Measurements from ENCODE around the gene DDB1.

The DDB1 gene

DNA sequence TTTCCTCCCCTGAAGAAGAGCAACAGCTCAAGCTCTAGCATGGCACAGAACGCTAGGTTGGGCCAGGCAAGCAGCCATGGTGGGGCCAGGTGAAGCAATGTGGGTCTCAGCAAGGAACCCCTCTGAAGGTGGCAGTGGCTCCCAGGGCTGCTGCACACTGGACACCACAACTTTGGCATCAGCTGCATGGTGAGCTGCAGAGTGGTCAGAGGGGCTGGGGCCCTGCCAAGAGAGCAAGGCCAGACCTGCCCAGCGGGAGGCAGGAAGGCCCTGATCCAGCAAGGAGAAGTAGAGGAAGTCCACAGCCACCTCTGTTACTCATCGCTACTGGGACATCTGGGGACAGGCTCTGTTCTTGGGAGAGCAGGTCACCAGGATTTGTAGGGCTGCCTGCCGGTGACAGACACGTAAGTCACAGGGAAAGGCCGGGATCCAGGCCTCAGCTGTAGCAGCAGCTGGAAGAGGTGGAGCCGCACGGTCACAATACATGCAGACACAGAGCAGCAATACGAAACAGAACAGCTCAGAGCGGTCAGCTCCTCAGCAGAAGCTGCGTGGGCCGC lies 16.4 kb upstream of the DDB1 start:
- TF ChIP-seq CTCF (IDR thresholded peaks at IDR 0.05; ENCODE audit: insufficient read depth, low read length, missing control alignments) = no peak
- CTCF ChIA-PET = interaction anchor here (4.0 to 27.5 kb wide), 2 partner anchors 13 to 36 kb away, joined by 35 to 352 read pairs; partner anchors contain the start of genes DDB1 and TKFC
- no peak for DNase-seq (ENCODE audit: low read depth, low spot score)
- POLR2A ChIA-PET = interaction anchor here (4.5 kb wide), 1 partner anchor 12 kb away, joined by 33 read pairs; the partner anchor contains the start of genes CYB561A3 and TMEM138
- no peak overlapping the region for H3K4me3 ChIP-seq (ENCODE audit: low read depth, low read length)

- no peak for TF ChIP-seq CTCF (IDR thresholded peaks at IDR 0.05; ENCODE audit: insufficient read depth, low read length, missing control alignments)
- no peak overlapping the region for H3K4me3 ChIP-seq (ENCODE audit: low read depth, low read length)
- CTCF ChIA-PET = interaction anchor here (1.0 to 27.5 kb wide), 3 partner anchors 11 to 38 kb away, joined by 3 to 352 read pairs (median 35); partner anchors contain the start of genes DDB1 and TKFC
- POLR2A ChIA-PET = interaction anchor here (4.5 kb wide), 1 partner anchor 14 kb away, joined by 33 read pairs; the partner anchor contains the start of genes CYB561A3 and TMEM138
- DNase-seq (ENCODE audit: low read depth, low spot score) = no peak
Measured at GRCh38 chr11:61347916-61348461, 15.1 kb upstream of the DDB1 start.

- no peak for TF ChIP-seq CTCF (IDR thresholded peaks at IDR 0.05; ENCODE audit: insufficient read depth, low read length, missing control alignments)
- POLR2A ChIA-PET = interaction anchor here (4.5 kb wide), 1 partner anchor 15 kb away, joined by 33 read pairs; the partner anchor contains the start of genes CYB561A3 and TMEM138
- H3K4me3 ChIP-seq (ENCODE audit: low read depth, low read length) = no peak overlapping the region
- DNase-seq (ENCODE audit: low read depth, low spot score) = no peak
- CTCF ChIA-PET = interaction anchor here (4.0 to 27.5 kb wide), 2 partner anchors 10 to 39 kb away, joined by 35 to 352 read pairs; partner anchors contain the start of genes DDB1 and TKFC
Measured at GRCh38 chr11:61345954-61346843, 13.3 kb upstream of the DDB1 start.

DNA sequence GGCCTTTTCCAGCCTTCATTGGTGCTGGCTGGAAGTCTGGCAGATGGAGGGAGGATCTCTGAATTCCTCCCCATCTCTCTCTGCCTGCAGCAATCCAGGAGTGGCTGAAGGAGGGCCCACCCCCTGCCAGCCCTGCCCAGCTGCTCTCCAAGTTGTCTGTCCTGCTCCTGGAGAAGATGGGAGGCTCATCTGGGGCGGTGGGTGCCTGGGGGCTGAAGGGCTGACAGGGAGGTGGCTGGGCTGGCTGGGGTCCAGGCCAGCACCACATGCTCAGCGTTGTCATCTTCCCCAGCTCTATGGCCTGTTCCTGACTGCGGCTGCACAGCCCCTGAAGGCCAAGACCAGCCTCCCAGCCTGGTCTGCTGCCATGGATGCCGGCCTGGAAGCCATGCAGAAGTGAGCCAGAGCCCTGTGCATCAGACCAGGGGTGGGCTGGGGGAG lies 12.3 kb upstream of the DDB1 start:
- CTCF ChIA-PET = interaction anchor here (0.7 to 27.5 kb wide), 5 partner anchors 9 to 192 kb away, joined by 3 to 352 read pairs (median 3); partner anchors contain the start of genes DDB1 and TKFC
- H3K4me3 ChIP-seq (ENCODE audit: low read depth, low read length) = no peak overlapping the region

More for the DNA sequence above, 12.3 kb upstream of the DDB1 start:
- no peak for DNase-seq (ENCODE audit: low read depth, low spot score)
- no peak for TF ChIP-seq CTCF (IDR thresholded peaks at IDR 0.05; ENCODE audit: insufficient read depth, low read length, missing control alignments)
- POLR2A ChIA-PET = interaction anchor here (0.6 kb wide), 1 partner anchor 85 kb away, joined by 3 read pairs; no protein-coding TSS in a partner anchor

All from AG04449 (cell line).